Heart left ventricle (tissue), 16 donors: ENCODE data around the gene PCDH17. TPM values are rescaled to one million over a fixed set of nuclear protein-coding genes. Genes with fewer than 3 reads are reported as not detected.

Experiments
- ATAC-seq, 4 donors: fragments of 200-7000 bp; cut with Tn5 transposase; one replicate each; pipeline ENCODE4 v1.9.1; 2020 to 2022; ENCODE audit warnings: moderate library complexity in 4 of 4, mild to moderate bottlenecking in 3 of 4, moderate number of reproducible peaks in 1 of 4
- DNase-seq, 5 donors: peaks; one replicate each; pipeline ENCODE4 v3.0.0-alpha.2; 2020
- H3K27ac ChIP-seq, 12 donors: fragments of 200-600 bp; sonication (generic) in 4 of 12; one replicate each; pipeline versions ENCODE4 v1.5.0 to v1.8.0; 2016 to 2022; ENCODE audit warnings: mild to moderate bottlenecking in 2 of 12
- H3K27me3 ChIP-seq, 9 donors: fragments of 200-600 bp; sonication (generic) in 2 of 9; one replicate each; pipeline versions ENCODE4 v1.5.1 to v1.8.0; 2016 to 2022; ENCODE audit warnings: mild to moderate bottlenecking in 3 of 9
- H3K36me3 ChIP-seq, 9 donors: fragments of 200-600 bp; sonication (generic) in 2 of 9; one replicate each; pipeline versions ENCODE4 v1.5.0 to v1.8.0; 2018 to 2022; ENCODE audit warnings: mild to moderate bottlenecking in 2 of 9
- H3K4me1 ChIP-seq, 12 donors: fragments of 200-600 bp; sonication (generic) in 4 of 12; one replicate each; pipeline versions ENCODE4 v1.5.0 to v1.8.0; 2016 to 2022; ENCODE audit warnings: mild to moderate bottlenecking in 3 of 12
- H3K4me3 ChIP-seq, 12 donors: fragments of 200-600 bp; sonication (generic) in 4 of 12; one replicate each; pipeline versions ENCODE4 v1.5.0 to v1.8.0; 2017 to 2022; ENCODE audit warnings: mild to moderate bottlenecking in 9 of 12, moderate library complexity in 4 of 12
- H3K9me3 ChIP-seq, 12 donors: fragments of 200-600 bp; sonication (generic) in 4 of 12; one replicate each; pipeline versions ENCODE4 v1.5.0 to v1.8.0; 2016 to 2022; ENCODE audit warnings: mild to moderate bottlenecking in 1 of 12
- POLR2A ChIP-seq, 2 donors: fragments of 450-650 bp; IDR thresholded peaks; one replicate each; pipeline ENCODE4 v1.6.1; 2017; ENCODE audit warnings: antibody characterized with exemption in 2 of 2, mild to moderate bottlenecking in 2 of 2, moderate library complexity in 2 of 2
- WGBS, 4 donors: extraction: QIAGEN DNeasy Blood & Tissue Kit in 2 of 4; methylation state at CpG; one replicate each; pipeline versions ENCODE4 v1.1.5 to v1.1.7; 2013 to 2018; 5-methylcytosine and 5-hydroxymethylcytosine counted together
- intact Hi-C, 10 donors: fragments of 100-400 bp; cut with DNase I; formaldehyde crosslinking; loops; one replicate each; pipeline versions ENCODE4 v1.11.1 to v1.14.2; 2022
- polyA plus RNA-seq, 2 donors: library from polyadenylated mRNA; stranded (reverse); fragments of 200-250 nt; gene quantifications; one replicate each; pipeline ENCODE4 v1.2.3, GENCODE V29; 2013
- total RNA-seq, 9 donors: library from RNA; depleted of rRNA in 2 of 9; stranded (reverse); fragments of >200 nt in 2 of 9; fragmentation: NEBNext Ultra II Directional in 3 of 9; extraction: Animal tissue kit (Norgen Biotek cat#: 25700) in 3 of 9; gene quantifications; one replicate each; pipeline versions ENCODE4 v1.1.0 to v1.2.4, GENCODE V29; 2016 to 2023
- TF ChIP-seq, protein P1 (sequence below), 12 donors: fragments of 200-600 bp; sonication (generic) in 4 of 12; IDR thresholded peaks; one replicate each; pipeline versions ENCODE4 v1.5.0 to v1.8.0; 2018 to 2022; ENCODE audit warnings: antibody characterized with exemption in 12 of 12, mild to moderate bottlenecking in 5 of 12
- donor health status: ischemic (EF 13 %, LVEDD 7.1; RV severe dilation, severe dysfunction).
- donor health status: healthy with polysubstance abuse.
- donor health status: DM: no; HTN: yes; CAD: no.
- donor health status: DM: no; HTN: no; CAD: no.
- donor health status: ischemic (EF 25% LVEDD 6.9; RV normal size, moderate dysfunction).
- donor health status: ischemic (EF 25% LVEDD 5.7; RV mildly dilated, moderate dysfunction).
- donor health status: healthy.
- donor health status: DM: yes; HTN: yes; CAD: no.
- donor health status: ischemic (EF 35%, LVEDD 5.7; RV mildly dilated, moderate dysfunction).
- donor health status: nonischemic (EF 11% LVEDD 7.7; RV severe dilation, severe dysfunction).
- donor health status: DM: yes; HTN: yes; CAD: no.
- donor health status: PGD.
- donor health status: ischemic (EF 29% LVEDD 5.4; RV normal size, mild dysfunction).
- donor health status: nonischemic (EF 23%, LVEDD 6.1; RV moderate dilation, normal function).

The PCDH17 gene
- total and polyA plus RNA-seq, 11 donors: 0.61 to 17.5 (median 2.7) TPM

GRCh38 chr13:57665481-57665880, 33.9 kb downstream of the PCDH17 start:
- Histone ChIP-seq H3K27ac (no peak overlapping the region), H3K36me3 (peaks cover 0 to 4% (median 0%) of the 10 kb centered on the region in 9 donors), H3K4me1 (no peaks in the 10 kb centered on the region), H3K4me3 (no peak overlapping the region), H3K9me3 (no peaks in the 10 kb centered on the region), H3K27me3 (no peaks in the 10 kb centered on the region)
- WGBS, 4 donors: 34 to 60% (median 49%) methylated on average over 4 of the region's 4 CpGs
- DNase-seq (no peak), ATAC-seq (no peak)
- TF ChIP-seq POLR2A (IDR thresholded peaks at IDR 0.05): no peak
- TF ChIP-seq, protein P1, sequence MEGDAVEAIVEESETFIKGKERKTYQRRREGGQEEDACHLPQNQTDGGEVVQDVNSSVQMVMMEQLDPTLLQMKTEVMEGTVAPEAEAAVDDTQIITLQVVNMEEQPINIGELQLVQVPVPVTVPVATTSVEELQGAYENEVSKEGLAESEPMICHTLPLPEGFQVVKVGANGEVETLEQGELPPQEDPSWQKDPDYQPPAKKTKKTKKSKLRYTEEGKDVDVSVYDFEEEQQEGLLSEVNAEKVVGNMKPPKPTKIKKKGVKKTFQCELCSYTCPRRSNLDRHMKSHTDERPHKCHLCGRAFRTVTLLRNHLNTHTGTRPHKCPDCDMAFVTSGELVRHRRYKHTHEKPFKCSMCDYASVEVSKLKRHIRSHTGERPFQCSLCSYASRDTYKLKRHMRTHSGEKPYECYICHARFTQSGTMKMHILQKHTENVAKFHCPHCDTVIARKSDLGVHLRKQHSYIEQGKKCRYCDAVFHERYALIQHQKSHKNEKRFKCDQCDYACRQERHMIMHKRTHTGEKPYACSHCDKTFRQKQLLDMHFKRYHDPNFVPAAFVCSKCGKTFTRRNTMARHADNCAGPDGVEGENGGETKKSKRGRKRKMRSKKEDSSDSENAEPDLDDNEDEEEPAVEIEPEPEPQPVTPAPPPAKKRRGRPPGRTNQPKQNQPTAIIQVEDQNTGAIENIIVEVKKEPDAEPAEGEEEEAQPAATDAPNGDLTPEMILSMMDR (IDR thresholded peaks at IDR 0.05): no peak
- intact Hi-C loops: no loop called here

- peaks cover 0 to 4% (median 0%) of the 10 kb centered on the region in 9 donors for H3K36me3 ChIP-seq
- no peak for ATAC-seq
- TF ChIP-seq, protein P1 (IDR thresholded peaks at IDR 0.05): no peak
- no peak for TF ChIP-seq POLR2A (IDR thresholded peaks at IDR 0.05)
- no peak overlapping the region for H3K4me3 ChIP-seq
- no peaks in the 10 kb centered on the region for H3K9me3 ChIP-seq
- no peak for DNase-seq
- H3K27ac ChIP-seq: no peak overlapping the region
- 88 to 94% (median 90%) methylated on average over 6 of the region's 6 CpGs for WGBS, 4 donors
- no peaks in the 10 kb centered on the region for H3K27me3 ChIP-seq
- H3K4me1 ChIP-seq: no peaks in the 10 kb centered on the region
- intact Hi-C loops: no loop called here
Measured at GRCh38 chr13:57666131-57666953, 34.8 kb downstream of the PCDH17 start.

GRCh38 chr13:57672168-57672567, 40.6 kb downstream of the PCDH17 start:
- ATAC-seq: no peak
- 84 to 91% (median 89%) methylated on average over 2 of the region's 2 CpGs for WGBS, 4 donors
- Histone ChIP-seq H3K4me1 (peaks cover 0 to 3% (median 0%) of the 10 kb centered on the region in 12 donors), H3K27me3 (no peaks in the 10 kb centered on the region), H3K36me3 (peaks cover 0 to 13% (median 0%) of the 10 kb centered on the region in 9 donors), H3K9me3 (no peaks in the 10 kb centered on the region), H3K4me3 (no peak overlapping the region), H3K27ac (no peak overlapping the region)
- DNase-seq: no peak
- TF ChIP-seq, protein P1 (IDR thresholded peaks at IDR 0.05): no peak
- no peak for TF ChIP-seq POLR2A (IDR thresholded peaks at IDR 0.05)
- intact Hi-C loops: no loop called here

DNA sequence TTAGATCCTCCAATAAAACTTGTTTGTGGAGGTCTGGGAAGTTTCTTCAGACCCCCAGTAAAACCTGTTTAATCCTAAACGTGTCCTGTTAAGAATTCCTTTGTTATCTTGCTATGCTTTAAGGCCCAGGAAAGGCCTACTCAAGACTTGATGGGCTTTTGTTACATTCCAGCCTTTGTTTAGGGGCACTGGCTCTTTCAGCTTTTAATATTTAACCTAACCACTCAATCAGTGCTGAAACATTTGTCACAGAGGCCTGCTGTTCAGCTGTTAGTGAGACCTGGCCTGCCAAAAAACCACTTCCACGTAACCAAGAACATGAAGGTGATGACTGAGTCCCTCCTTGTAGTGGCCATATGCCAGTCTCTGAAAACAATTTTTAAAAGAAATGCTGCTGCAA, 41.7 kb downstream of the PCDH17 start:
- Histone ChIP-seq H3K36me3 (peaks cover 0 to 13% (median 0%) of the 10 kb centered on the region in 9 donors), H3K27me3 (no peaks in the 10 kb centered on the region), H3K4me3 (no peak overlapping the region), H3K9me3 (no peaks in the 10 kb centered on the region), H3K27ac (no peak overlapping the region), H3K4me1 (peaks cover 0 to 3% (median 0%) of the 10 kb centered on the region in 12 donors)
- TF ChIP-seq POLR2A (IDR thresholded peaks at IDR 0.05): no peak
- TF ChIP-seq, protein P1 (IDR thresholded peaks at IDR 0.05): no peak
- intact Hi-C loops: no loop called here
- DNase-seq: no peak
- WGBS, 4 donors: 49 to 60% (median 50%) methylated on average over 2 of the region's 2 CpGs
- ATAC-seq: no peak
